Transverse colon (tissue), 4 donors: ENCODE data around the gene AKAP13. TPM values are rescaled to one million over a fixed set of nuclear protein-coding genes. Genes with fewer than 3 reads are reported as not detected.

Experiments
- DNase-seq: peaks from one replicate; pipeline ENCODE4 v3.0.0-alpha.2; 2019
- H3K27ac ChIP-seq, 4 donors: fragments of 200-600 bp; sonication (generic); 2 replicates each; pipeline ENCODE4 v1.5.1; 2016 to 2018; ENCODE audit warnings: inconsistent platforms in 4 of 4
- H3K27me3 ChIP-seq: fragments of 200-600 bp; sonication (generic); 2 replicates; pipeline ENCODE4 v1.5.1; 2017; ENCODE audit warnings: inconsistent platforms
- H3K36me3 ChIP-seq, 4 donors: fragments of 200-600 bp; sonication (generic); 2 replicates each; pipeline ENCODE4 v1.5.1; 2017 to 2019; ENCODE audit warnings: inconsistent platforms in 4 of 4
- H3K4me1 ChIP-seq, 4 donors: fragments of 200-600 bp; sonication (generic); 2 replicates each; pipeline ENCODE4 v1.5.1; 2017 to 2020; ENCODE audit warnings: inconsistent platforms in 4 of 4
- H3K4me3 ChIP-seq, 4 donors: fragments of 200-600 bp; sonication (generic); 1 replicate in 1 of 4; 2 replicates in 3 of 4; pipeline versions ENCODE4 v1.5.1 to v1.6.1; 2017 to 2019; ENCODE audit warnings: inconsistent platforms in 4 of 4
- H3K9me3 ChIP-seq, 2 donors: fragments of 200-600 bp; sonication (generic); 2 replicates each; pipeline ENCODE4 v1.5.1; 2017 to 2019; ENCODE audit warnings: inconsistent platforms in 2 of 2
- CTCF ChIP-seq, 5 experiments: fragments of 200-600 bp in 3 of 5; fragments of 450-650 bp in 2 of 5; sonication (generic) in 3 of 5; IDR thresholded peaks; 1 replicate in 2 of 5; 2 replicates in 3 of 5; pipeline ENCODE4 v1.5.1; 2016 to 2017; ENCODE audit warnings: antibody characterized with exemption in 5 of 5, inconsistent platforms in 3 of 5, mild to moderate bottlenecking in 2 of 5, moderate library complexity in 1 of 5
- EP300 ChIP-seq: sonication (generic); formaldehyde crosslinking; IDR thresholded peaks from one replicate; pipeline ENCODE4 v1.6.1; 2017; ENCODE audit warnings: antibody characterized with exemption, low read depth
- POLR2A ChIP-seq: fragments of 450-650 bp; IDR thresholded peaks from one replicate; pipeline ENCODE4 v1.6.1; 2016; ENCODE audit warnings: antibody characterized with exemption, mild to moderate bottlenecking, moderate library complexity
- POLR2AphosphoS5 ChIP-seq, 3 donors: sonication (generic); formaldehyde crosslinking; IDR thresholded peaks; one replicate each; pipeline ENCODE4 v1.6.1; 2016; ENCODE audit warnings: antibody characterized with exemption in 3 of 3
- WGBS, 2 donors: methylation state at CpG; one replicate each; pipeline ENCODE4 v1.1.5; 2018; ENCODE audit warnings: low coverage in 1 of 2; 5-methylcytosine and 5-hydroxymethylcytosine counted together
- in situ Hi-C, 4 donors: fragments of 200-750 bp; cut with MboI; loops; one replicate each; pipeline versions ENCODE4 v1.15.0 to v1.15.1; 2017; ENCODE audit warnings: low sequenced_read_pairs in 3 of 4, low pct_ligation_motif_present in 1 of 4, low pct_unique_long_range_greater_than_20kb in 1 of 4
- intact Hi-C: fragments of 100-400 bp; cut with DNase I; formaldehyde crosslinking; loops from one replicate; pipeline ENCODE4 v1.15.1; 2023; ENCODE audit warnings: low total_unique reads
- total RNA-seq, 4 donors: library from RNA; depleted of rRNA; stranded (reverse); fragments of >200 nt; gene quantifications; one replicate each; pipeline ENCODE4 v1.1.0, GENCODE V29; 2016

The AKAP13 gene
- total RNA-seq, 4 donors from 2014 or later, result 206 to 291 (median 214) TPM

GRCh38 chr15:85509973-85510372 lies 129.6 kb downstream of the AKAP13 start:
- no peaks in the 10 kb centered on the region for H3K9me3 ChIP-seq
- 93 to 100% methylated on average over 2 to 3 of the region's 3 CpGs for WGBS, 2 donors
- DNase-seq, result no peak
- peaks cover 0 to 7% (median 1%) of the 10 kb centered on the region in 4 donors for H3K4me1 ChIP-seq
- in situ Hi-C loops (no loop called here), intact Hi-C loops (no loop called here)
- H3K36me3 ChIP-seq, result no peaks in the 10 kb centered on the region
- no peak overlapping the region for H3K4me3 ChIP-seq
- no peak overlapping the region for H3K27ac ChIP-seq
- no peak for TF ChIP-seq CTCF (IDR thresholded peaks at IDR 0.05)
- no peak for TF ChIP-seq POLR2AphosphoS5 (IDR thresholded peaks at IDR 0.05)
- TF ChIP-seq POLR2A, result no peak
- TF ChIP-seq EP300, result no peak
- H3K27me3 ChIP-seq, result no peaks in the 10 kb centered on the region

- H3K9me3 ChIP-seq, result no peaks in the 10 kb centered on the region
- no peak overlapping the region for H3K4me3 ChIP-seq
- no peaks in the 10 kb centered on the region for H3K27me3 ChIP-seq
- WGBS, 2 donors, result 64 to 73% methylated on average over 2 to 3 of the region's 3 CpGs
- in situ Hi-C loops (no loop called here), intact Hi-C loops (no loop called here)
- H3K4me1 ChIP-seq, result peaks cover 0 to 12% (median 9%) of the 10 kb centered on the region in 4 donors
- no peaks in the 10 kb centered on the region for H3K36me3 ChIP-seq
- TF ChIP-seq POLR2A, result no peak
- no peak for TF ChIP-seq CTCF (IDR thresholded peaks at IDR 0.05)
- no peak for TF ChIP-seq EP300
- no peak for TF ChIP-seq POLR2AphosphoS5 (IDR thresholded peaks at IDR 0.05)
- H3K27ac ChIP-seq, result no peak overlapping the region
- no peak for DNase-seq
These were observed 134.0 kb downstream of the AKAP13 start for GRCh38 chr15:85514413-85514812.

GRCh38 chr15:85515212-85515611 lies 134.8 kb downstream of the AKAP13 start:
- no peaks in the 10 kb centered on the region for H3K36me3 ChIP-seq
- intact Hi-C loops, result no loop called here
- no peak for DNase-seq
- in situ Hi-C loops, result no loop called here
- peak overlapping the region in 1 of 4 donors; percentile 0 for H3K27ac ChIP-seq
- WGBS, 2 donors, result 44 to 56% methylated on average over 4 of the region's 4 CpGs
- no peak overlapping the region for H3K4me3 ChIP-seq
- H3K27me3 ChIP-seq, result no peaks in the 10 kb centered on the region
- peaks cover 0 to 19% (median 11%) of the 10 kb centered on the region in 4 donors for H3K4me1 ChIP-seq
- no peaks in the 10 kb centered on the region for H3K9me3 ChIP-seq
- no peak for TF ChIP-seq POLR2AphosphoS5 (IDR thresholded peaks at IDR 0.05)

GRCh38 chr15:85517086-85517485 lies 136.7 kb downstream of the AKAP13 start:
- in situ Hi-C loops (no loop called here), intact Hi-C loops (no loop called here)
- TF ChIP-seq POLR2A (no peak), POLR2AphosphoS5 (IDR thresholded peaks at IDR 0.05) (no peak), EP300 (no peak), CTCF (IDR thresholded peaks at IDR 0.05) (no peak)
- 80 to 87% methylated on average over 1 of the region's 1 CpG for WGBS, 2 donors
- DNase-seq, result no peak
- peaks cover 0 to 29% (median 16%) of the 10 kb centered on the region in 4 donors for H3K4me1 ChIP-seq
- H3K36me3 ChIP-seq, result no peaks in the 10 kb centered on the region
- no peak overlapping the region for H3K4me3 ChIP-seq
- no peaks in the 10 kb centered on the region for H3K27me3 ChIP-seq
- no peak overlapping the region for H3K27ac ChIP-seq
- no peaks in the 10 kb centered on the region for H3K9me3 ChIP-seq
